ENCODE data around the gene LDLRAD3. TPM values are rescaled to one million over a fixed set of nuclear protein-coding genes. Genes with fewer than 3 reads are reported as not detected.

The LDLRAD3 gene
- total RNA-seq, 1 experiment from 2014 or later: 12.1 TPM

DNA sequence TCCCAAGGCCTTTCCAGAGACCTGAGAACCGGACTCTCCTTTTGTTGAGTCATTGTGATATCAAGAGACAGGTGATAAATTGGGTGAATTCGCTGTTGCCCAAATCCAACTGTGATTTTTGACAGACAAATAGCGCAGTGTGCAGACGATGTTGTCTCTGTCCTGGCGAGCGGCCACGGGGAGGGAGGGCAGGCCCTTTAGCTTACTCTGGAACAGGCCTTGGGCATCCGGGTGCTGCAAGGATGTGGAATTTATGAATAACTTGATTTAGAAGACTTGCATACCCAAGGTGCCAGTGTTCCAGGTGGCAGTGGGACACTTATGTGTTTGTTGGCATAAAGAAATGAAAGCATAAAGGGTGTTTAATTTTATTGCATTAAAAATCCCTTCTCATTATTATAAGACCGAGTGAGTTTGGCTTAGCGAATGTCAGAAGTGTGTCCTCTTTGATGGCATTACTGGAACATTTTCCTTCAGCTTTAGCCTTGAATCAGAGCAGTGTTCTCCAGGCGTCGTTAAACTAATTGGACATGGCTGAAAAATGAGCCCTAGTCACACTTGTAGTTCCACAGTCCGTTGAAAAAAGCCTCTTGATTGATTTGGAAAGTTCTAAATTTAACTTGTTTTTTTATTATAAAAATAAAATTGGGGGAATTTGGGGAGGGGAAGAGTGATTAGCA is 9.4 kb downstream of the LDLRAD3 start:
- peak overlapping the region in 1 of 3 experiments; percentile 76; a peak in 1 of 7 replicates for H3K27ac Mint-ChIP-seq
- Histone ChIP-seq H3K79me1 (ENCODE audit: insufficient read depth, low read depth, low read length, poor library complexity, severe bottlenecking) (peaks cover 3% of the 10 kb centered on the region), H3K18ac (ENCODE audit: insufficient read length, low read depth, low read length) (no peak overlapping the region), H3K27ac (ENCODE audit: insufficient read length, low read depth, low read length) (no peak overlapping the region), H3K9me3 (ENCODE audit: control insufficient read depth, low read depth, low read length) (no peaks in the 10 kb centered on the region), H4K20me1 (ENCODE audit: control insufficient read depth, insufficient read depth, insufficient read length) (no peaks in the 10 kb centered on the region), H3K4ac (ENCODE audit: low read depth, low read length) (no peak overlapping the region), H3K79me2 (ENCODE audit: insufficient read depth, low read length) (peaks cover 8% of the 10 kb centered on the region; the same call in 1 of the 2 replicates), H2AK5ac (ENCODE audit: insufficient read length, low read length) (no peak overlapping the region), H3T11ph (ENCODE audit: low read length) (no peak overlapping the region), H3K4me1 (ENCODE audit: insufficient read depth, low read length) (peaks cover 3% of the 10 kb centered on the region; the same call in 1 of the 2 replicates), H3K14ac (ENCODE audit: insufficient read depth, low read length) (no peak overlapping the region), H2AFZ (ENCODE audit: low read length) (no peak overlapping the region), H2BK120ac (ENCODE audit: low read depth, low read length, poor library complexity, severe bottlenecking) (no peak overlapping the region), H2BK20ac (ENCODE audit: low read depth, low read length, poor library complexity, severe bottlenecking) (no peak overlapping the region), H2BK12ac (ENCODE audit: insufficient read length, low read depth, low read length) (no peak overlapping the region), H4K8ac (replicated peaks; ENCODE audit: insufficient read length, low read depth, low read length) (no peak overlapping the region), H2BK5ac (ENCODE audit: insufficient read length, low read length) (no peak overlapping the region), H3K23ac (ENCODE audit: insufficient read length, low read depth, low read length) (no peak overlapping the region), H3K23me2 (ENCODE audit: insufficient read length, low read depth, low read length, poor library complexity, severe bottlenecking) (no peaks in the 10 kb centered on the region), H3K4me2 (ENCODE audit: insufficient read depth, insufficient read length, low read length) (no peak overlapping the region), H4K5ac (ENCODE audit: insufficient read length, low read depth, low read length) (no peak overlapping the region), H3K56ac (ENCODE audit: insufficient read length, low read depth, low read length) (no peak overlapping the region), H3K9ac (ENCODE audit: extremely low read depth, insufficient read length, low read length) (no peak overlapping the region), H2BK15ac (ENCODE audit: low read depth, low read length) (no peak overlapping the region), H4K91ac (ENCODE audit: insufficient read length, low read depth, low read length) (no peak overlapping the region), H3K27me3 (ENCODE audit: insufficient read depth, low read length) (no peaks in the 10 kb centered on the region)
- H3K4me1 Mint-ChIP-seq: peaks cover 15 to 32% of the 10 kb centered on the region in 2 experiments
- no peaks in the 10 kb centered on the region for H3K27me3 Mint-ChIP-seq (ENCODE audit: low read depth)
- H3K4me3 Mint-ChIP-seq: no peak overlapping the region
- no peak for DNase-seq
- TF ChIP-seq, protein P1, sequence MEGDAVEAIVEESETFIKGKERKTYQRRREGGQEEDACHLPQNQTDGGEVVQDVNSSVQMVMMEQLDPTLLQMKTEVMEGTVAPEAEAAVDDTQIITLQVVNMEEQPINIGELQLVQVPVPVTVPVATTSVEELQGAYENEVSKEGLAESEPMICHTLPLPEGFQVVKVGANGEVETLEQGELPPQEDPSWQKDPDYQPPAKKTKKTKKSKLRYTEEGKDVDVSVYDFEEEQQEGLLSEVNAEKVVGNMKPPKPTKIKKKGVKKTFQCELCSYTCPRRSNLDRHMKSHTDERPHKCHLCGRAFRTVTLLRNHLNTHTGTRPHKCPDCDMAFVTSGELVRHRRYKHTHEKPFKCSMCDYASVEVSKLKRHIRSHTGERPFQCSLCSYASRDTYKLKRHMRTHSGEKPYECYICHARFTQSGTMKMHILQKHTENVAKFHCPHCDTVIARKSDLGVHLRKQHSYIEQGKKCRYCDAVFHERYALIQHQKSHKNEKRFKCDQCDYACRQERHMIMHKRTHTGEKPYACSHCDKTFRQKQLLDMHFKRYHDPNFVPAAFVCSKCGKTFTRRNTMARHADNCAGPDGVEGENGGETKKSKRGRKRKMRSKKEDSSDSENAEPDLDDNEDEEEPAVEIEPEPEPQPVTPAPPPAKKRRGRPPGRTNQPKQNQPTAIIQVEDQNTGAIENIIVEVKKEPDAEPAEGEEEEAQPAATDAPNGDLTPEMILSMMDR (conservative IDR thresholded peaks at IDR 0.05): no peak
- 0 out of 7 replicates have a peak, but pooled peaks cover 0 to 2% (median 0%) of the 10 kb centered on the region in 3 experiments for H3K36me3 Mint-ChIP-seq (ENCODE audit: insufficient read depth in 1 of 3, low read depth in 3 of 3)
- no CpG with 5 or more reads among the region's 13 CpGs for WGBS (ENCODE audit: extremely low coverage, insufficient read length, low lambda C conversion rate)
- H3K9me3 Mint-ChIP-seq: no peaks in the 10 kb centered on the region
